PC-3 (cell line): ENCODE data around the gene NELFA. TPM values are rescaled to one million over a fixed set of nuclear protein-coding genes. Genes with fewer than 3 reads are reported as not detected.

Experiments
- ATAC-seq: fragments of 200-7000 bp; cut with Tn5 transposase; 2 replicates; pipeline ENCODE4 v1.9.1; 2020; ENCODE audit warnings: mild to moderate bottlenecking, moderate library complexity
- BruUV-seq: library from RNA; stranded (reverse); fragments of 400-500 nt; replicated peaks from 2 replicates; lab custom pipeline; 2021; lab: Mats Ljungman, UMichigan
- CTCF ChIA-PET: fragments of 300-600 bp; sonication (Branson Sonifier 250); formaldehyde crosslinking; loops from one replicate; lab custom pipeline; 2022; ENCODE audit warnings: antibody characterized with exemption; lab: Charles Lee
- POLR2A ChIA-PET: fragments of 300-600 bp; sonication (Branson Sonifier 250); formaldehyde crosslinking; loops from one replicate; lab custom pipeline; 2022; ENCODE audit warnings: antibody characterized with exemption; ENCODE audit not compliant: unreplicated experiment; lab: Charles Lee
- DNase-seq: peaks from one replicate; pipeline ENCODE4 v3.0.0-alpha.2; 2015
- H2AFZ ChIP-seq: fragments of 300-600 bp; sonication (generic); 2 replicates; pipeline ENCODE4 v1.6.0; 2016; ENCODE audit warnings: antibody characterized with exemption, low read length
- H3F3A ChIP-seq: fragments of 300-600 bp; sonication (generic); one replicate; pipeline ENCODE4 v1.6.0; 2017; ENCODE audit warnings: antibody characterized with exemption, low read length, control low read depth, mild to moderate bottlenecking; ENCODE audit not compliant: unreplicated experiment
- H3K27ac ChIP-seq: fragments of 300-600 bp; sonication (generic); 2 replicates; pipeline ENCODE4 v1.5.1; 2016; ENCODE audit warnings: mild to moderate bottlenecking, low read length
- H3K27me3 ChIP-seq: fragments of 300-600 bp; sonication (generic); 2 replicates; pipeline ENCODE4 v1.6.1; 2016; ENCODE audit warnings: low read length, mixed read lengths
- H3K36me3 ChIP-seq: fragments of 300-600 bp; sonication (generic); 2 replicates; pipeline ENCODE4 v1.6.1; 2016; ENCODE audit warnings: low read depth, mixed run types, low read length, mixed read lengths
- H3K4me1 ChIP-seq: fragments of 300-600 bp; sonication (generic); 2 replicates; pipeline ENCODE4 v1.5.1; 2016; ENCODE audit warnings: low read length; ENCODE audit not compliant: insufficient read depth
- H3K4me2 ChIP-seq: fragments of 300-600 bp; sonication (generic); 2 replicates; pipeline ENCODE4 v1.6.0; 2016; ENCODE audit warnings: low read length
- H3K4me3 ChIP-seq: fragments of 300-600 bp; sonication (generic); 2 replicates; pipeline ENCODE4 v1.5.1; 2016; ENCODE audit warnings: mild to moderate bottlenecking, low read length, mixed read lengths
- H3K79me2 ChIP-seq: fragments of 300-600 bp; sonication (generic); 2 replicates; pipeline ENCODE4 v1.6.1; 2017; ENCODE audit warnings: low read length, mixed read lengths
- H3K9ac ChIP-seq: fragments of 300-600 bp; sonication (generic); 2 replicates; pipeline ENCODE4 v1.6.0; 2016; ENCODE audit warnings: mild to moderate bottlenecking, low read length
- H3K9me2 ChIP-seq: fragments of 300-600 bp; sonication (generic); replicated peaks from 2 replicates; pipeline ENCODE4 v1.6.1; 2016; ENCODE audit warnings: mixed run types, low read length, mixed read lengths
- H3K9me3 ChIP-seq: fragments of 300-600 bp; sonication (generic); 2 replicates; pipeline ENCODE4 v1.6.1; 2016; ENCODE audit warnings: low read length, mixed read lengths
- H4K20me1 ChIP-seq: fragments of 300-600 bp; sonication (generic); 2 replicates; pipeline ENCODE4 v1.6.1; 2016; ENCODE audit warnings: low read length, mixed read lengths
- CTCF ChIP-seq: fragments of 300-600 bp; sonication (generic); conservative IDR thresholded peaks from 2 replicates; pipeline ENCODE4 v1.5.1; 2017; ENCODE audit warnings: antibody characterized with exemption, low read depth, mild to moderate bottlenecking, low read length
- EZH2 ChIP-seq: fragments of 300-600 bp; sonication (generic); IDR thresholded peaks from one replicate; pipeline ENCODE4 v1.6.1; 2017; ENCODE audit warnings: antibody characterized with exemption, mild to moderate bottlenecking, low read length; ENCODE audit not compliant: unreplicated experiment
- EZH2phosphoT487 ChIP-seq: fragments of 300-600 bp; sonication (generic); IDR thresholded peaks from 2 replicates; pipeline ENCODE4 v1.6.1; 2018; ENCODE audit warnings: mild to moderate bottlenecking, antibody characterized with exemption, low read length, borderline replicate concordance
- intact Hi-C: fragments of 100-400 bp; cut with micrococcal nuclease; formaldehyde crosslinking; loops from 2 replicates; pipeline ENCODE4 v1.9.0; 2023
- total RNA-seq: library from RNA; depleted of rRNA; stranded (reverse); fragments of >200 nt; gene quantifications from 2 replicates; pipeline ENCODE4 v1.2.3, GENCODE V29; 2014

The NELFA gene
- total RNA-seq, 1 experiment from 2014 or later: 30.0 TPM

DNA sequence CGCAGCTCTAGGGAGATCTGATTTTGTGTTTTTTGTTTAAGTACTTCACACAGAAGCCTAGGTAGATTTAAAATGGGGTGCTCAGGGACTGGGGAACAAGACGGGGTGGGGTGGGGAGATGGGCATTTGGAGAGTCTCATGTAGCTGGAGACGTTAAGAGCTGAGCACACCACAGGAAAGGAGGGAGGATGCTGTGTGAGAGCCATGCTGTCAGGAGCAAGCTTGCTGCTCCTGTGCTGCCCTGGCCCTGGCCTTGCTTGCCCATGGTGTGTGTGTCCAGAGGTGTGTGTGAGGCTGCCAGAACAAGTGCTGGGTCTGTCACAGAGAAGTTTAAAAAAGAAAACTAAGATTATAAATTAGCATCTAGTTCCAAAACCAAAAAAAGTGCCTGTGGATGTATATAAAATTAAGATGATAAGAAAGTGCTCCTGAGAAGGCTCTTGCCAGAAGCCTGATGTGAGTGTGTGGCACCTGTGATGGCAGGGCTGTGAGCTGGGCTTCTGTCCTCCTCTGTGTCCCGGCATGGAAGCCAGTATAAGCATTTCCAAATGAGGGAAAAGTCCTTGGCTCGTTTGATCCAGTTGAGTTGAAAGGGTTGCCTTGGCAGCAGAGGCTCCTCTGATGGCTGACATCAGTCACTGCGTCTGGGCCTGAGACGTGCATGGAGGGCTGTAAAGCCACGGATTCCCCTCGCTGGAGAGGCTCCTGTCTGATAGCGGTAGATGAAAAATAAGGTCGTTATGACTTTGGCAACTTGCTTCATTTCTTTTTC is 63.5 kb downstream of the NELFA start:
- TF ChIP-seq EZH2phosphoT487 (no peak), CTCF (no peak), EZH2 (no peak)
- H3K9ac ChIP-seq: no peak overlapping the region
- H3K9me2 ChIP-seq: no peaks in the 10 kb centered on the region
- no peak overlapping the region for H3K4me2 ChIP-seq
- intact Hi-C loops: no loop called here
- no peak overlapping the region for H3K4me3 ChIP-seq
- peaks cover 36% of the 10 kb centered on the region for H3K36me3 ChIP-seq
- no peaks in the 10 kb centered on the region for H3K27me3 ChIP-seq
- peaks cover 10% of the 10 kb centered on the region for H3K4me1 ChIP-seq
- H3K9me3 ChIP-seq: no peaks in the 10 kb centered on the region
- H3K79me2 ChIP-seq: peaks cover 3% of the 10 kb centered on the region; the same call in 1 of the 2 replicates
- BruUV-seq: no TSS peak
- no peaks in the 10 kb centered on the region for H4K20me1 ChIP-seq
- CTCF ChIA-PET: no interaction called here
- POLR2A ChIA-PET: interaction anchor here (0.5 to 0.7 kb wide), 2 partner anchors 8 to 101 kb away, joined by 4 to 10 read pairs; no protein-coding TSS in a partner anchor
- no peak for DNase-seq
- no peak overlapping the region for H2AFZ ChIP-seq
- H3F3A ChIP-seq: no peaks in the 10 kb centered on the region
- no peak overlapping the region for H3K27ac ChIP-seq
- no peak for ATAC-seq

DNA sequence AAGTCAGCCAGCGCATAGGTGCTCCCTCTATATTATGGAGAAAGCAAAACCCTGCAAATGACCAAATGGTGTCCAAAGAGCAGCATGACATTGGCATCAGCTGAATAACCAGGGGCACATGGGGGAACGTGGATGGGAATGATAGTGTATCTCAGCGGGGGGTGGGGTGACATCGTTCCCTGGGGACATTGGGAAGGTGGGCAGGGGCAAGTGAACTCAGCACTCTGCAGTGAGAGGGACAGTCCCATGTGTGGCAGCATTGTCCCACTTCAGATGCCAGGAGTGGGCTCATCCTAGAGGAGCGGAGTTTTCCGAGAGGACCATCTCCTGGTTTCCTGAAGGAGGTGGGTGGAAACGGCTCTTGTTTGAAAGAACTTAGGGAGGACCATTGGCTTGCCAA is 64.8 kb downstream of the NELFA start:
- H3K27me3 ChIP-seq: no peaks in the 10 kb centered on the region
- H3K4me1 ChIP-seq: peaks cover 23% of the 10 kb centered on the region
- no peaks in the 10 kb centered on the region for H4K20me1 ChIP-seq
- no peak for TF ChIP-seq CTCF
- POLR2A ChIA-PET: no interaction called here
- H3K79me2 ChIP-seq: peaks cover 3% of the 10 kb centered on the region; the same call in 1 of the 2 replicates
- no TSS peak for BruUV-seq
- no peaks in the 10 kb centered on the region for H3K9me3 ChIP-seq
- H3F3A ChIP-seq: peaks cover 5% of the 10 kb centered on the region
- CTCF ChIA-PET: no interaction called here
- ATAC-seq: no peak
- intact Hi-C loops: loop anchor here (5.0 kb wide), 1 partner anchor 263 kb away; no protein-coding TSS in a partner anchor
- peaks cover 36% of the 10 kb centered on the region for H3K36me3 ChIP-seq
- no peak overlapping the region for H3K4me3 ChIP-seq
- no peak overlapping the region for H3K27ac ChIP-seq
- H3K9me2 ChIP-seq: no peaks in the 10 kb centered on the region
- no peak overlapping the region for H3K4me2 ChIP-seq
- H2AFZ ChIP-seq: no peak overlapping the region
- no peak for DNase-seq
- no peak overlapping the region for H3K9ac ChIP-seq

DNA sequence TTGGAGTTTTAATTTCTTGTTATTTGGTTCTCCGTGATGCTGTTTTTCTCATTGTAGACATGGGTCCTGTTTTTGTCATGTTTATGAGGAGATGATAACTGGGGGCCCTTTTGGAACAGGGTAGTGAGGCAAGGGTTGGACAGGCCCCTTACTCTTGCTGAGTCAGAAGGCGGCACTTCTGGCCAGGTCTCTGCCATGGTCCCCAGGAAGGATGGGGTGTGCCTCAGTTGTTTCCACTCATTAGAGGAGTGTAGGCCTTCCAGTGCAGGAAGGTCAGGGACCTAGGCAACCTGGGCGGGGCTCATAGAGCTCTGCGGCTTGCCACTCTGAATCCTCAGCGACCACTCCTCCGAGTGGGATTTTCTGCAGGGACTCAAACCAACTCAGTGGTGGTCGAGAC is 68.2 kb downstream of the NELFA start:
- Histone ChIP-seq H3K27ac (peak overlapping the region; percentile 70), H3K36me3 (peaks cover 40% of the 10 kb centered on the region), H3K9me3 (no peaks in the 10 kb centered on the region), H3F3A (peaks cover 9% of the 10 kb centered on the region), H3K4me1 (peaks cover 27% of the 10 kb centered on the region), H3K9me2 (no peaks in the 10 kb centered on the region), H3K9ac (no peak overlapping the region), H3K4me3 (0 out of 2 replicates have a peak overlapping the region, but pooled peaks have one; percentile 29), H2AFZ (no peak overlapping the region), H3K4me2 (peak overlapping the region; percentile 67), H4K20me1 (no peaks in the 10 kb centered on the region), H3K27me3 (no peaks in the 10 kb centered on the region), H3K79me2 (peaks cover 3% of the 10 kb centered on the region; the same call in 1 of the 2 replicates)
- no peak for TF ChIP-seq EZH2
- TF ChIP-seq EZH2phosphoT487: no peak
- TF ChIP-seq CTCF: no peak
- DNase-seq (no peak), ATAC-seq (no peak)
- POLR2A ChIA-PET: interaction anchor here (0.7 kb wide), 1 partner anchor 11 kb away, joined by 3 read pairs; no protein-coding TSS in a partner anchor
- CTCF ChIA-PET: interaction anchor here (0.5 kb wide), 1 partner anchor 475 kb away, joined by 3 read pairs; no protein-coding TSS in a partner anchor
- intact Hi-C loops: loop anchor here (5.0 kb wide), 1 partner anchor 267 kb away; no protein-coding TSS in a partner anchor
- BruUV-seq: no TSS peak
